ENCODE results near the gene RGS1. TPM values are rescaled to one million over a fixed set of nuclear protein-coding genes. Genes with fewer than 3 reads are reported as not detected.

Gene RGS1, protein sequence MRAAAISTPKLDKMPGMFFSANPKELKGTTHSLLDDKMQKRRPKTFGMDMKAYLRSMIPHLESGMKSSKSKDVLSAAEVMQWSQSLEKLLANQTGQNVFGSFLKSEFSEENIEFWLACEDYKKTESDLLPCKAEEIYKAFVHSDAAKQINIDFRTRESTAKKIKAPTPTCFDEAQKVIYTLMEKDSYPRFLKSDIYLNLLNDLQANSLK
- 10 to 100 TPM; 43.0 to 57.3 TPM for total RNA-seq

DNA sequence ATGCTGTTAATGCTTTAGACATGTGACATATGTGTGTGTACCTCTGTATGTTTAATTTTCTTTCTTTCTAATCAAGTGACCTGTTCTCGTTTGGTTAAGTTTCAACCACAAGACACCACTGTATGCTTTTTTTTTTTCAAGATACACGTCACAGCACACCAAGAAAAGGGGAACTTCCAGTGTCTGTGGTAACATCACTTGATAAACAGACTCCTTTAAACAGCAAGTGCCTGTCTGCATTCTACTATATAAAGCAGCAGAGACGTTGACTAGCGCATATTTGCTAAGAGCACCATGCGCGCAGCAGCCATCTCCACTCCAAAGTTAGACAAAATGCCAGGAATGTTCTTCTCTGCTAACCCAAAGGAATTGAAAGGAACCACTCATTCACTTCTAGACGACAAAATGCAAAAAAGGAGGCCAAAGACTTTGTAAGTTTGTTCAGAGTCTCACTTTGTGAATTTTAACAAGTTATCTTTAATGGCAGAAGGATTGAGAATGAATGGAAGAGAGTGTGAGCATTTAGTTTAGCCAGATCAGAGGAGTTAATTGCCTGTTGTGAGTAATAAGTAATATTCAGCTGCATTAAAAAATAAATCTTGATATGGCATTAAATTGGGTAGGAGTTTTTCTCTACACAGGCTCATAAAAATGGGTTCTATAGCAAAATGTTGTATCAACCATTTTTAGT lies at the start of gene RGS1:
TSS of gene RGS1 (plus strand) at position 275 of the 691 bp plus-strand sequence. CDS start at position 295, 20 bp downstream.
- no peak within 1 kb of the TSS for H3K4me3 ChIP-seq
- DNase-seq (ENCODE audit: low spot score), result no peak
- intact Hi-C loops (cut with DNase I), result loop anchor here (10.0 kb wide), 1 partner anchor 229 kb away; the partner anchor contains the start of gene RGS2
- H3K4me1 ChIP-seq (replicated peaks), result peaks cover 2% of the 10 kb centered on the region
- H3K27me3 ChIP-seq (replicated peaks; ENCODE audit: insufficient read depth), result no peaks in the 10 kb centered on the region
- no peak within 1 kb of the TSS for H3K27ac ChIP-seq
- 75% methylated on average over 7 of the region's 7 CpGs for WGBS
- no peak for TF ChIP-seq POLR2AphosphoS5 (IDR thresholded peaks at IDR 0.05)
- no peak for TF ChIP-seq POLR2A (IDR thresholded peaks at IDR 0.05)
- TF ChIP-seq, protein P1, sequence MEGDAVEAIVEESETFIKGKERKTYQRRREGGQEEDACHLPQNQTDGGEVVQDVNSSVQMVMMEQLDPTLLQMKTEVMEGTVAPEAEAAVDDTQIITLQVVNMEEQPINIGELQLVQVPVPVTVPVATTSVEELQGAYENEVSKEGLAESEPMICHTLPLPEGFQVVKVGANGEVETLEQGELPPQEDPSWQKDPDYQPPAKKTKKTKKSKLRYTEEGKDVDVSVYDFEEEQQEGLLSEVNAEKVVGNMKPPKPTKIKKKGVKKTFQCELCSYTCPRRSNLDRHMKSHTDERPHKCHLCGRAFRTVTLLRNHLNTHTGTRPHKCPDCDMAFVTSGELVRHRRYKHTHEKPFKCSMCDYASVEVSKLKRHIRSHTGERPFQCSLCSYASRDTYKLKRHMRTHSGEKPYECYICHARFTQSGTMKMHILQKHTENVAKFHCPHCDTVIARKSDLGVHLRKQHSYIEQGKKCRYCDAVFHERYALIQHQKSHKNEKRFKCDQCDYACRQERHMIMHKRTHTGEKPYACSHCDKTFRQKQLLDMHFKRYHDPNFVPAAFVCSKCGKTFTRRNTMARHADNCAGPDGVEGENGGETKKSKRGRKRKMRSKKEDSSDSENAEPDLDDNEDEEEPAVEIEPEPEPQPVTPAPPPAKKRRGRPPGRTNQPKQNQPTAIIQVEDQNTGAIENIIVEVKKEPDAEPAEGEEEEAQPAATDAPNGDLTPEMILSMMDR (IDR thresholded peaks at IDR 0.05), result no peak
- H3K36me3 ChIP-seq, result no peaks in the 10 kb centered on the region
- no peaks in the 10 kb centered on the region for H3K9me3 ChIP-seq

DNA sequence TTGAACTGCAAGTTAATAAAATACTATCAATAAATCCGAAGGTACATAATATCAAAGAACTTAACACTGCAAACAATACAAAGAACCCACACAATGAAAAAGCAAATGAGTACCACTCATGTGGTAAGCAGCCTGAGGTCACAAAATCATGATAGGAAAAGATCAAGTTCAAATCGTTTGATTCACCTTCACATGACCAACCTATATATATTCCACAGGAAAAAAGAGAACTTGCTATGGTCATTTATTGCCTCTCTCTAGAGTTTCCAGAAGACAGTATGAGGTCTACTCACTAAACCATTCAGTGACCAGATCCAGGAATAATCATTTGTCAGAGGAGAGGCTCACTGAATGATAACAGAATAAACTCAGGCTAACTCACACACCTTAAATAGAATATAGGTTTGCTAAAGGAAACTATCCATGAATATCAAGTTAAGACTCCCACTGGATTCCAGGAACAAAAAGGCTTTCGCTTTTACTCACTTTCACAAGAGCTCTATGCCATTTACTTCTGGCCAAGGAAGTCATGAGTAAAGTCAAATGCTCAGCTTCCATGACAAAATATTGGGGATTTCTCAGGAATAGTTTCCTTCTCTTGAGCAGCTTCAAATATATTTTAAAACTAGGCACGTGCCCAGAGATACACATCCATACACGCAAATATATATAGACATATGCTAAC lies 48.3 kb upstream of the RGS1 start:
- no peak overlapping the region for H3K4me3 ChIP-seq
- no peak for DNase-seq (ENCODE audit: low spot score)
- no peaks in the 10 kb centered on the region for H3K9me3 ChIP-seq
- H3K4me1 ChIP-seq (replicated peaks), result peaks cover 2% of the 10 kb centered on the region
- no peaks in the 10 kb centered on the region for H3K27me3 ChIP-seq (replicated peaks; ENCODE audit: insufficient read depth)
- H3K36me3 ChIP-seq, result no peaks in the 10 kb centered on the region
- WGBS, result 94% methylated on average over 5 of the region's 5 CpGs
- TF ChIP-seq, protein P1 (IDR thresholded peaks at IDR 0.05), result no peak
- no peak for TF ChIP-seq POLR2A (IDR thresholded peaks at IDR 0.05)
- no peak for TF ChIP-seq POLR2AphosphoS5 (IDR thresholded peaks at IDR 0.05)
- intact Hi-C loops (cut with DNase I), result no loop called here
- H3K27ac ChIP-seq, result no peak overlapping the region

DNA sequence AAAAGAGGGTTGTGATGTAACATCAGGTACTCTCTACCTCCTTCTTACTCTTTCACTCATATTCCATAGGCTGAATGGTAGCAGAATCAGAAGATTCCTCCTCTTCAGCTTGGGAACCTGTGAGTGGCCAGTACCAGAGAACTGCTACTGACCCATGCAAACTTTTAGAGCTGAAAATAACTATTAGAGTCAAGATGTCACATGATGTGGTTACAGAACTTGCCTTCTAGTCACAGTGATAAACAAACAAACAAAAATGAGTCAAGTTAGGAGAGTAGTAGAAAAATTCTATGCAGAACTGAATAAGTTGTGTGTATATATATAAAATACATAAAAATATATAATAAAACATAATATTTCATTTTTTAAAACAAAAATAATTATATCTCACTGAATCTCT lies 47.6 kb upstream of the RGS1 start:
- Histone ChIP-seq H3K4me3 (no peak overlapping the region), H3K27me3 (replicated peaks; ENCODE audit: insufficient read depth) (no peaks in the 10 kb centered on the region), H3K9me3 (no peaks in the 10 kb centered on the region), H3K27ac (no peak overlapping the region), H3K4me1 (replicated peaks) (peaks cover 2% of the 10 kb centered on the region), H3K36me3 (no peaks in the 10 kb centered on the region)
- TF ChIP-seq POLR2AphosphoS5 (IDR thresholded peaks at IDR 0.05) (no peak), POLR2A (IDR thresholded peaks at IDR 0.05) (no peak)
- TF ChIP-seq, protein P1 (IDR thresholded peaks at IDR 0.05), result no peak
- intact Hi-C loops (cut with DNase I), result no loop called here
- DNase-seq (ENCODE audit: low spot score), result no peak

DNA sequence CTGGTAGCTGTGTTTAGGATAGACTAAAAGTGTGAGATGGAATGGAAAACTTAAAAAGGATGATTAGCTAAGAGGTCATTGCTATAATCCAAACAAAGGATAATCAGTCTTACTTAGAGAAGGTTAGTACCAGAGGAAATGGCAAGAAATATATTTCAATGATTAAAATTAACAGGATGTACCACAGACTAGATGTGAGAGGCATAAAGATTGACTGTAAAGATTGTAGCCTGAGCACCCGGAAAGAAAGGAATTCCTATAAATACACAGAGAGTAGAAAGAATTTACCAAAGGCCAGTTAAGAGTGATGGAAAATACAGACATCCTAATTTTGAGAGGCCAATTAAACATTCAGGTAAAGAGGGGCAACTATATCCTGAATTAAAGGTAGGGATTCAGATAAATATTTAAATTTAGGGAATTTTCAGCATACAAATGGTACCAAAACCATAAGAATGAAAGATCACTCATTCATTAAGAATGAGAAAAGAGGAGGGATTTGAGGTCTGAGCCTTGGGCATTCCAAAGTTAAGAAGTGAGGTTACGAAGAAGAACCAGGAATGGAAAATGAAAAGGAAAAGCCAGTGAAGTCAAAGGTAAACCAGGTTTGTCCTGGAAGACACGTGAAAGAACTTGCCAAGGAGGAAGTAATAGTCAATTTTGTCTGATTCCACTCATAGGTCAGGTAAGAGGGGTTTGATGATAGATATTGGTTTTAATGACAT lies 46.4 kb upstream of the RGS1 start:
- Histone ChIP-seq H3K4me3 (no peak overlapping the region), H3K4me1 (replicated peaks) (peaks cover 2% of the 10 kb centered on the region), H3K9me3 (no peaks in the 10 kb centered on the region), H3K27ac (peak overlapping the region in 1 of 2 donors; percentile 42), H3K36me3 (no peaks in the 10 kb centered on the region), H3K27me3 (replicated peaks; ENCODE audit: insufficient read depth) (no peaks in the 10 kb centered on the region)
- DNase-seq (ENCODE audit: low spot score), result no peak
- intact Hi-C loops (cut with DNase I), result no loop called here
- TF ChIP-seq, protein P1 (IDR thresholded peaks at IDR 0.05), result no peak
- TF ChIP-seq POLR2A (IDR thresholded peaks at IDR 0.05) (no peak), POLR2AphosphoS5 (IDR thresholded peaks at IDR 0.05) (no peak)
- WGBS, result 50% methylated on average over 3 of the region's 3 CpGs
